HuH-7 (cell line): ENCODE measurements around the gene AGPAT2.

Experiments
- DNase-seq: peaks from one replicate; pipeline ENCODE4 v3.0.0; 2011; ENCODE audit warnings: low spot score

Gene AGPAT2

DNA sequence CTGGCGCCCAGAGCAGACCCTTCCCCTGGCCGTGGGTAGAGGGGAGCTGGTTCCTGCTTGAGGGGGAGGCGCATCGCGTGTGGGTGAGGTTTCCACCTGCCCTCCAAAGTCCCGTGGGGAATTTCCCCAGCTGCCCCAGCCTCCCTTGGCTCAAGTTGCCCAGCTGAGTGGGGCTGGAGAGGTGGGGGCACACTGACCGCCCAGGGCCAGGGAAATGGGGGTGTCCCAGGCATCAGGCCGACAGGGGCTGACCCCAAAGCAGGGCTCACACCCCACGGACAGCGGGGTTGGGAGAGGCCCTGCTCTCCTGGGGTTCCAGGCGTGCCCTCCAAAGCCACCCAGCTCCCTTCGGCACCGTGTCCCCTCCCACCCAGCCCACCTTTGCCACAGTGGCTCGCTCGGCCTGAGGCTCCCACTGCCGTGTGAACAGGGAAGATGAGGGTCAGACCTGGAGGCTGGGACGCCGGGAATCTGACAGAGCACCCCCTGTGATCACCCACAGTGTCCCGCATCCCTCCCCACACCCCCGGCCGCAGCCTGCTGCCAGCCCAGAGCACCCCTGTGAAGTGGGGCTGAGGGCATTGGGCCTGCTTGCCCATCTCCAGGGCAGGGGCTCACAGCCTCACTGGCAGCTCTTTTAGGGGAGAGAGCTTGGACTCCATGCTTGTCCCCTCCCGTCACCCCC is 25.5 kb downstream of the AGPAT2 start:
- DNase-seq, result no peak

DNA sequence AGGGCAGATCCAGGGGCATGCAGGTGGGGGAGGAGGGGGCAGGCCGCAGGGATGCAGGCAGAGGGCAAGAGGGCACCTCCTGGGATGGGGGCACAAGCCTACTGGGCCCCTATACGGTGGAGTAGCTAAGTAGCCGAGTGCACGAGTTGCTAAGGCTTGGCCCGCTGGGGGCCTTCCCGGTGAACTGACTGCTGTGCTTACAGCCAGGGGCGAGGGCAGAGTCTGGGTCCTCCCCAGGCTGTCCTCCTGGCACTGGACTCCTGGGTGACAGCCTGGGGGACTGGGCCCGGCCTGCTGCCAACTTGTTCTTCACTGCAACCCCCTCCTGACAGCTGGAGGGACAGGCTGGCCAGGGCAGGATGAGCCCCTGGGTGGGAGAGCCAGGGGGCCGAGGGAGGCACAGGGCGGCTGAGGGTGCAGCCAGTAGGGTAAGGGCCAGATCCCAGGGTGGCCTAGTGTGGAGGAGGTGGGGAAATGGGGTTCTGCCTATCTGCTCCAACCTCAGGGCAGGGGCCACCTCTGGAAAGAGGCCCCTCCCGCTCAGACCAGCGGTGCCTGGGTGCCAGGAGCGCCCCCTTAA is 26.2 kb downstream of the AGPAT2 start:
- no peak for DNase-seq

DNA sequence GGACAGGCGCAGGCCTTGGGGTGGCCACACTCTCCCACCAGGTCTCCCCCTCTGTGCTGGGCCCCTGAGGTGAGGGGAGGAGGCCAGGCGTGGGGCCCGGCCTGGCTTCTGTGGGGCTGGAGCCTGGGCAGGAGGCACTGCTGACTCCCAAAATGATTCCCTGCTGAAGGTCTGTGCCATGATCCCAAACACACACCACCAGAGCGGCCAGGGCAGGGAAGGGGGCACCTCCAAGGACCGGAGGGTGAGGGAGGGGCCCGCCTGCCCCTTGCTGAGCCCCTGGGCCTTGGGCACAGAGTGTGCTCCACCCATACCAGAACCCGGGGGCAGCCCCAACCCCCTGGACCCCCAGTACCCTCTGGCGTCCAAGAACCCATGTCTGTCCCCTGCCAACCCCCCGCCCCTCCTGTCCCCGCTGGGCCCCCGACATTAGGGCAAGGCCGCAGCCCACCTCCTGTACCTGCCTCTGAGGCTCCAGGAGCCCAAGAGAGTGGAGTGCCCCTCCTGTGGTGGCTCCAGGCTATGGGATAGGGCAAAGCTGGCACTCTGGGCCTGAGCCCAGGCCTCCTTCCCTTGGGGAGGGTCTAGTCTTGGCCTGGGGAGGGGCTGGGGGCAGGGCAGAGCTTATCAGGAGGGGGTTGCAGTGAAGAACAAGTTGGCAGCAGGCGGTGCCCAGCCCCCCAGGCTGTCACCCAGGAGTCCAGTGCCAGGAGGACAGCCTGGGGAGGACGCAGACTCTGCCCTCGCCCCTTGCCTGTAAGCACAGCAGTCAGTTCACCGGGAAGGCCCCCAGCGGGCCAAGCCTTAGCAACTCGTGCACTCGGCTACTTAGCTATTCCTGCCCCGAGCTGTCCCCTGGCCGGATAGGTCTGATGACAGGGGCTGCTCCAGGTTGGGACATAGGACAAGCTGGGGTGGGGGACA is 27.1 kb downstream of the AGPAT2 start:
- DNase-seq, result no peak

DNA sequence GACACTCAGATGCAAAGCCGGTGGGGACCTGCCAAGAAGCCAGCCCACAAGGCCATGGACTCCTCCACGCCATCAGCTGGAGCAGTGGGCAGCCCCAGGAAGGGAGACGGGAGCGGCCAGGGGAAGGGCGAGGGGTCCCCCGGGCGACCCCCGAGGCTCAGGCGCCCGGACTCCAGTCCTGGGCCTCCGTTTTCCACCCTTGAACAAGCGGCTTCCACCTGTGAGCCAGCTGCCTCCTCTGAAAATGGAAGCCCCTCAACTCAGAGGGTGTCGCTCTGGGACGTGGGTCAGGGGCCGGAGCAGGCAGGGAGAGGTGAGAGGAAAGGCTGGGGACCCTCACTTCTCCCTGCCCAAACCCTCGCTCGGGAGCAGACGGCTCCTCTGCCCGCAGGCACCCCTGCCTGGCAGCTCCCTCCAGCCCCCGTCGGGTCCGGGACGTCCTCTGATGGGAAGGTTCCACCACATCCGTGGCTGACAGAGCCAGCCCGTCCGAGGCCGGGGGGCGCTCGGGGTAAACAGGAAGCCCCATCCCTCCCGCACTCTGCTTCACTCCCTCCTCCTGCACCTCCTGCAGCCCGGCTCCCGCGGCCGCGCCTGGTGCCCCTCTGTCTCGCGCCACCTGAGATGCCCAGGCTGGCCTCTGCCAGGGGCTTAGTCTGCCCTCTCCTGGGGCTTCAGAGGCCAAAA is 28.3 kb downstream of the AGPAT2 start:
- no peak for DNase-seq

DNA sequence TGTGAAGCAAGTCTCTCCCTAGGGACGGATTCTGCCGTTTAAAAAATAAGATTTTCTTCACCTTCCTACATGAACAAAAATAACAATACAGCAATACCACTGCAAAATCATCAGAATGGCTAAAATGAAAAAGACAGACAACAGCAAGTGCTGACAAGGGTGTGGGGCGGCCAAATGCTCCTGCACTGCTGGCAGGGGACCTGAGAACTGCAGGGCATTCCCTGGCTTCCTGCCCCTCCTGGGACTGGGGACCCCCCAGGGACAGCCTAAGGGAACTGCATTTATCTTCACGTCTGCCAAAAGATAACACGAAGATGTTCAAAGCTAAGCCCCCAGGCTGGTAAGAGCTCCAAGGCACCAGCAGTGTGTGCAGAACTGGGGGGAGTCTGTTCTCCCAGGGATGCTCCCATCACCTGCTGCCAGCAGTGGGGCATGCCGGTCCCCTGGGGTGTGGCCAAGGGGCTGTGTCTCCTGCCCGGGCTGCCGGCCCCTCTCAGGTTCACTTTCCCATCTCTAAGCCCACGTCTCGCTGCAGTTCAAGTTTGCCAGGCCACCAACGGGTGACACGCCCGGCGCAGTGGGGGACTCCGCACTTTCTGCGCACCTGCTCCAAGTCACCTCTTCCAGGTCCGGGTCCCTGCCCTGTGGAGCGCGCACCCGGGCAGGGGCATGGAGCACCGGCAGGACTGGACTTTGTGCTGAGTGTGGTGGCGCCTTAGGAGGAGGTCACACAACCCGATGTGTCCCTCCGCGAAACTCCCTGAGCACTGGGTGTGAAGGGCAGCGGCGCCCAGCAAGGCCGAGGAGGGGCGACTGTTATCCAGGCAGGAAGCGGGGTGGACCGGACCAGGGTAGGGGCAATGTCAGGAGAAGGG is 29.0 kb downstream of the AGPAT2 start:
- DNase-seq, result no peak

DNA sequence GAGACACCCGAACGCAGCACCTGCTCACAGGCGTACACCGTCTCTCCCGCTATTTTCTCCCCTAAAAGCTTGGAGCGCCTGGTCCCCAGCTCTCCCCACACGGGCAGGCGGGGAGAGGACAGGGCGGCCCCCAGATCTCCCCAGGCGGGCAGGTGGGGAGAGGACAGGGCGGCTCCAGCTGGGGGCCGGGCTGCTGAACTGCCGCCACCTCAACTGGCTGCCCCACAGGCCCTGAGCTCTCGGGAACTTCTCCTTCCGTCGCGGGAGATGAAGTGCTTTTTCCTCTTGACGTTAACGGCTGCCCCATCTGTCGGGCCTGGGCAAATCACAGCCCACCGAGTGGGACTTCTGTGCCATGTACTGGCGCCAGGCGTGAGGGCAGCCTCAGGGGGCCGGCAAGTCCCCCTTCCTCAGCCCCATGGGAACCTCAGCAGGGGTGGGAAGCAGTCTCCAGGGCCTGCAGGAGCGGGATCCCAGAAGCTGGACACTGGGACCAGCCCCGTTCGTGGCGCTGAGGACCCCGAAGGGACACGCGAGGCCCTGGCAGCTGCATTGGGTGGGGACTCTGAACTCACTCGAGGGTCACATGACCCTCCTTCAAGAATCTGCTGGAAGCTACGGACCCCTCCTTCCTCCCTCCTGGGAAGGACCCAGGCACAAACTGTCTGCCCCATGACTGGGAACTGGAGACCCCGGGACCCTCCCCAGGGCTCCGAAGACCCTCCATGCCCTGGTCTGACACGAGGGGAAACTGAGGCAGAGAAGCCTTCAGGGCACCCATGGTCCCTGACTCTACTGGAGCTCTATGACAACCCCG is 30.3 kb downstream of the AGPAT2 start:
- DNase-seq, result no peak

DNA sequence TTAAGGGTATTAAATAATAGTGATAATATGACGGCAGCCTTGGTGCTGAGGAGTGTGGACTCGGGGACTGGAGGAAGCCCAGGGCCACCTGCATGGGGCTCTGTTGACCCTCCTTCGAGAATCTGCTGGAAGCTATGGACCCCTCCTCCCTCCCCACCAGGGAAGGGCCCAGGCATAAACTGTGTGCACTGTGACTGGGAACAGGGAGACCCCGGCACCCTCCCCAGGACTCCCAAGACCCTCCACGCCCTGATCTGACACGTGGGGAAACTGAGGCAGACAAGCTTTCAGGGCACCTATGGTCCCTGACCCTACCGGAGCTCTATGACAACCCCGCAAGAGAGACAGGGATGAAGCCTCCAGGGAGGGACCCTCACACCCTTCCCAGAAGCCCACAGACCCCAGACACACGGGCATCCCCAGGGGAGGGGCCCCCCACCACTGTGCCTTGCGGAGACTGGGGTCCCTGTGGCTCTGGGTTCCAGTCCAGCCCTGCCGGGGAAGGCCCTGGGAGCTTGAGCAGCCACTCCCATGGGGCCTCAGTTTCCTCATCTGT is 31.0 kb downstream of the AGPAT2 start:
- DNase-seq, result no peak

DNA sequence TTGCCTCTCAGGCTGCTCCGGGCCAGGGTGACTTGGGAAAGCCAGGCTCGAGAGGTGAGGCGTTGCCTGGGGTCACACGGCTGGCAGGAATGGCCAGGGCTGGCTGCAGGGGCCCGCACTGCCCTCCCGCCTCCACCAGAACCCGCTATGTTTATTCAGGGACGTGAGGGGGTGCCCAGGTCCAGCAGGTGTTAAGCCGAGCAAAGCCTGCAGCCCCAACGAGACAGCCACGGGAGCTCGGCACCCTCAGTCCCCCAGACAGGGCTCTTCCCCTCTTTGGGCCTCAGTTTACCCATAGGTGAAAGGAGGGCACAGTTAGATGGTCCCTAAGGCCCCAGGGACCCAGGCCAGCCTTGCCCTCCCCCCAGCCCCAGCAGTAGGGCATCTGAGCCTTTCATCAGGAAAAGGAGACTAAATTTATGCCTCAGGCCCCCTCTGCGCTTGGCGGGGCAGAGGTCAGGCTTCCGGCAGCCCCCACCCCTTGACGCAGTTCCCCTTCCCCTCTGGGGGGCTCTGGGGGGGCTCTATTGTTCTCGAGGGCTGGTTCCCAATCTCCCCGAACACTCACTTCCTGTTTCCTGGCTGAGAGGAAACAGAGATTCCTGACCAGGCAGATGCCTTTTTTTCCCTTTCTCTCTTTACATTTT is 31.6 kb downstream of the AGPAT2 start:
- no peak for DNase-seq

DNA sequence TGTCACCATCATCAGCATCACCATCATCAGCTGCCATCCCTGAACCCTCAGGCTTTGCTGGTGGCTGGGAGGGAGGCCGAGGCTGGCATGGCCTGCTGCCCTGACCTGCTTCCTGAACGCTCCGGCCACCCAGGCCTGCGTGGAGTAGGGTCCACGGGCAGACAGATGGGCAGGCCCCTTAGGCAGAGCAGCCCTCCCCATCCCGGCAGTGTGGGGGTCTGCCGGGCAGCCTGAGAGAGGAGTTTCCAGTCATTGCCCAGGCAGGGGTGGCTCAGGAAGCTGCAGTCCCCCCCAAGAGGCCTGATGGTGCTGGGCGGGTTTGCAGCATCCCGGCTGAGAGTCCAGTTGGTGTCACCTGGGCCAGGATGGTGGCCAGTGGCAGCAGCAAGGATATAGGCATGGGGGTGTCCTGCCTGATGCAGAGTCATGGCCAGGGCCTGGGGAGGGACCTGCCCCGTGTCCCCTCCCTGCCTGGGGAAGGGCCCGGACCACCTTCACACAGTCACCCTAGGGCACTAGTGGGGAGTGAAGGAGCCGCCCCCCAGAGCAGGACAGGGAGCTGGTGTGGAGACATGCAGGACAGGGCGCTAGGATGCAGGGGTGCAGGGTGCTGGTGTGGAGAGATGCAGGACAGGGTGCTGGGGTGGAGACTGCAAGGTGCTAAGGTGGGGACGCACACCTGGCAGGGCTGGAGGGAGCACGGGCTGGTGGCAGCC is 32.3 kb downstream of the AGPAT2 start:
- DNase-seq, result no peak

DNA sequence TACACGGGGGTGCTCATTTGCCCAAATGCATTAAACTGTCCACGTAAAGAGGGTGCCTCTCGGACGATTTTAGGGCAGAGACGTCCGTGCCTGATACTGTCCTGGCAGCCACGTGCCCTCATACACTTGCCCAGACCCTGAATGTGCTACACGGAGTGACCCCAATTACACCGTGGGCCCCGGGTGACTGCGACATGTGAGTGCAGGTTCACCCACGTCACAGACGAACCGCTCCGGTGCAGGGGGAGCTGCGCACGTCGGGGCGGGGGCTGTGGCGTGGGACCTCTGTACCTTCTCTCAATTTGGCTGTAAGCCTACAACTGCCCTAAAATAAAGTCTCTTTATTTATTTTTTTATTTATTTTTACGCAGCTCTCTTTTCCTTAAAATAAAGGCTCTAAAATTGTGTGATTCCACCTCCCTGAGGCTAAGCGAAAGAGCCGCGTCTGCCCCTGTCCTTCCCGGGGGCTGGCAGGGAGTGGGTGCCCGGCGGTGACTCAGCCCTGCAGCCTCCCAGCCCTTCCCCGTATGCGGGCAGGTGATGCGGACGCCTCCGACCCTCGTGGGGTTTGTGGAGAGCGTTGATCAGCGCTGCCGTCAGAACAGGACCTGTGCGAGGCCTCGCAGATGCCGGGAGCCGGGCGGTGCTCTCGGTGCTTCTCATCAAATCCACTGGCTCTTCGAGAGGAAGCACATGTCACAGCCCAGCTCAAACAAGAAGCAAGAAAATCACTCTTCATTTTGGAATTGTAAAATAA is 33.8 kb downstream of the AGPAT2 start:
- no peak for DNase-seq

DNA sequence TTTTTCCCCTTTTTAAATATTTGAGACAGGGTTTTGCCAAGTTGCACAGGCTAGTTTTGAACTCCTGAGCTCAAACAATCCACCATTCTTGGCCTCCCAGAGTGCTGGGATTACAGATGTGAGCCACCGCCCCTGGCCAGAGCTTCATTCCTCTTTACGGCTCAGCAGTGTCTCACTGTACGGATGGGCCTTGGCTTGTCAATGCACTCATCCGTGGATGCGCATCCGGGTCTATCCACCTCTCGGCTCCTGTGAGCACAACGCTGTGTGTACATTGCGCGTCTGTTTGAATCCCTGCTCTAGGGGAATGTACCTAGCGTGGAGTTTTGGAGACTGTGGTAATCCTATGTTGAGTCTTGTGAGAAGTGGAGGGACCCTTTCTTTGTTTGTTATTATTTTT is 35.4 kb downstream of the AGPAT2 start:
- no peak for DNase-seq

DNA sequence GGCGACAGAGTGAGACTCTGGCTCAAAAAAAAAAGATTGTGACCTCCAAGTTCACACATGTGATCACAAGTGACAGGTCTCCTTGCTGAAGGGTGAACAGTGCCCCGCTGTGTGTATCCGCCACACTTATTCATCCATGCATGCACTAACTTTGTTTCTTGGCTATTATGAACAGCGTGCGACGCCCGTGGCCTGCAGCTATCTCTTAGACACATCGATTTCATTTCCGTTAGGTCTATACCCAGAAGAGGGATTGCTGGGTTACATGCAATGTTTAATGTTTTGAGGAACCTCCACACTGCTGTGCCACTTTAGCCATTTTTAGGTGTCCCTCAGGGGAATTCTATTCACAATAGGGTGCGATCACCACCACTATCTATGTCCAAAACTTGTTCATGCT is 36.6 kb downstream of the AGPAT2 start:
- no peak for DNase-seq

DNA sequence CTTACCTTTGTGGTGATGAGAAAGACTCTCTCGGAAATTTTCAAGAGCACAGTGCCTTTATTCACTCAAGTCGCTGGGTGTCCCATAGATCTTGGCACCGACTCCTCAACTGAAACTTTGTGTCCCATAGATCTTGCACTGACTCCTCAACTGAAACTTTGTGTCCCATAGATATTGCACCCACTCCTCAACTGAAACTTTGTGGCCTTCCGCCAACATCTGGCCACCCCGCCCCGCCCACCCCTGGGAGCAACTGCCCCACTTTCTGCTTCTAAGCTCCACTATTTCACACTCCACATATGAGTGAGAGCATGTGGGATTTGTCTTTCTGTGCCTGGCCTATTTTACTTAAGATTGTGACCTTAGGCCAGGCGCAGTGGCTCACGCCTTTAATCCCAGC is 37.2 kb downstream of the AGPAT2 start:
- DNase-seq, result no peak

DNA sequence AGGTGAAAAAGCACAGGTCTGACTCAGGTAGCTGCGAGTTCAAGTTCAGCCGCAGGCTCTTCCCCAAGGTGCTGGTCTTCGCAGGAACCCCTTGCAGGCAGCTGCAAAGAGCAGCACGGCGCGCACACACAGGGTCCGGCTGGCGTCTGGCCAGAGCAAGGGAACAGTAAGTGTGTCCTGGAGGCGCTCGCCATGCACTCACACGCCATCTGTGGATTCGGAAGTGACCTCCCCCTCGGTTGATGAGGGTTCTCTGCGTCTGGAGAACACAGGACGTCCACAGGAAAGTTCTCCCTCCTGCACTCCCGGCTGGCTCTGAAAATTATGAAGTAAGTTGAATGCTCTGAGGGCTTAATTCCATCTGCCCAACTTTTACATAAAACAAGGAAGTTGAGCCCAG is 38.5 kb downstream of the AGPAT2 start:
- DNase-seq, result no peak

DNA sequence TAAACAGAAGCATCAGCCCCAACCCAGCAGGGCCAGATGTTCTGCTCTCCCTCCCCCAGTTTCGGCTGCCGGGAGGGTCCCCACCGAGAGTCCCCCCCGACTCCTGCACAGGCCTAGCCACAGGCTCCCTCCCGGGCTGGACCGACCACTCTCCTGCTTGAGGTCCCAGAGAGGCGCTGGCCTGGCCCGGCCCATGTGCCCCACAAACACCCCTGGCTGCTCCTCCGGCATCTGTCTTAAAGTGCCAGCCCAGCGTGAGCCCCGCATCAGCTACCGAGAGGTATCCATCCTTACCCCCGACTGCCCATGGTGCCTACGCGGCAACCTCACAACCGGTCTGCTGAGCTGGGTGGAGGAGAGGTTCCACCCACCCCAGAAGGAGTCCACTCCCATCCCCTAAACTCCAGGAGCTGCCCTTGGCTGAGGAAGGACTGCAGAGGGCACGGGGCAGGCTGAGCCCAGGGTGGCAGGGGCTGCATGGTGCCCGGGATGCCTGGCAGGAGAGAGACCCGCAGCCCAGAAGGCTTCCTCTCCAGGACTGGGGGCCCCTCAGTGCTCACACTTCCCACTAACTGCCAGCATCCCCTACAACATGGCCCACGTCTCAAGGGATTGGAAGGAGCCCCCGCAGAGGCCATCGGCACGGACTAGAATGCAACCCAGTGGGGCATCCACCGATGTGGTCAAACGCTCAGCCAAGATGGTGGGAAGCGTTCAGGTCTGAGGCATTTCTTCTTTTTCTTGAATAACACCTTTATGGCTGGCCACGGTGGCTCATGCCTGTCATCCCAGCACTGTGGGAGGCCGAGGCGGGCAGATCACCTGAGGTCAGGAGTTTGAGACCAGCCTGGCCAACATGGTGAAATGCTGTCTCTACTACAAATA is 40.2 kb downstream of the AGPAT2 start:
- DNase-seq, result no peak

DNA sequence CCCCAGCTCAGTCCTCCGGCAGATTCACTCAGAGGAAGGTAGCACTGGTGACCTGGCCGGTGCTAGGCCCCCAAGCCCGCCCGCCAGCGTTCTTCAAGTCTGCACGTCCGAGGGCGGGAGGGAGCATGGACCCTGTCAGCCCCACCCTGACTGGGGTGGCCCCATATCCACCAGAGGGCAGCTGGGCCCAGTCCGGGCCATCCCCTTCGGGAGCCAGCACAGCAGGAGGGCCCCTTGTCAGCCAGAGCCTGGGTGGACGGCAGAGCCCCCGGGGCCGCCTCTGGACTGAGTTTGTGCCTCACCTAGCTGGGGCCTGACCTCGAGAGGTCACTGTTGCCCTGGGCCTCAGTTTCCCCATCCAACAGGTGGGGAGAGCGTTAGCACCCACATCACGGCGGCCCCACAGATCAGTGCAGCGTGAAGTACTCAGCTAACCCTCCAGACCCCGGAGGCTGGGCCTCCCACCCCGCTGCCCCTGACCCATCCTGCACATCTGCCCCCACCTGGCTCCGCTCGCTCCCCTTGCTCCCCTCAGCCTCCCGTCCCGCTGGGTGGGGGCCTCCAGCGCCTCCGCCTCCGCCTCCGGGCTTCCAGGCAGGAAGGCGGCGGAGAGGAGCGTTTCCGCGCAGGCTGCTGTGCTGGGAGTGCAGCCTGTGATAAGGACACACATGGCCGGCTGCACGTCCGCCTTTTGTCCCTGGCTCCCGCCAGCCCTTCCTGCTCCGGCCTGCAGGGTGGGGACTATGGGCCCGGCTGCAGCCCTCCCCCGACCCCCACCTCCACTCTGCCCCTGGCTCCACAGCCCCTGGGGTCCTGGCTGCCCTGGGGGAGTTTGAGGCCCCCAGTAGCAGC is 41.1 kb downstream of the AGPAT2 start:
- DNase-seq, result no peak
